ENCODE measurements around the gene CREB3L2. TPM values are rescaled to one million over a fixed set of nuclear protein-coding genes. Genes with fewer than 3 reads are reported as not detected.
A peak's percentile ranks its signal among the peaks of the same experiment; 100 is the strongest.

The CREB3L2 gene
- total RNA-seq, 1 experiment from 2014 or later, result 39.9 TPM

DNA sequence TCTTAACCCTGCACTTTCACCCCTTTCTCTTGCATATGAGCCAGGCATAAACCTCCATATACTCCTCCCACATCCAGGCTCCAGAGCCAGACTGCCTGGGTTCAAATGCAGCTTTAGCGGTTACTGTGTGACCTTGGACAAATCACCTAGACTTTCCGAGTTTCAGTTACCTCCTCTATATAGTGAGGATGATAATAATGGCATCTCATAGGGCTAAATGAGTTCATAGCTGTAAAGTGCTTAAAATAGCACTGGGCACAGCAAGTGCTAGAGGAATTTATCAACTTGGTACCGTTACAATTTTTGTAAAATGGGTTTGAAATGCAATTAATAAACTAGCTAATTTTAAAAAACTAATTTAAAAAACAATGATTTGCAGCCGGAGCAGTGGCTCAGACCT lies 101.7 kb downstream of the CREB3L2 start:
- peaks cover 11% of the 10 kb centered on the region for H3K36me3 Mint-ChIP-seq (ENCODE audit: insufficient read depth, unreplicated experiment)
- TF ChIP-seq, protein P1, sequence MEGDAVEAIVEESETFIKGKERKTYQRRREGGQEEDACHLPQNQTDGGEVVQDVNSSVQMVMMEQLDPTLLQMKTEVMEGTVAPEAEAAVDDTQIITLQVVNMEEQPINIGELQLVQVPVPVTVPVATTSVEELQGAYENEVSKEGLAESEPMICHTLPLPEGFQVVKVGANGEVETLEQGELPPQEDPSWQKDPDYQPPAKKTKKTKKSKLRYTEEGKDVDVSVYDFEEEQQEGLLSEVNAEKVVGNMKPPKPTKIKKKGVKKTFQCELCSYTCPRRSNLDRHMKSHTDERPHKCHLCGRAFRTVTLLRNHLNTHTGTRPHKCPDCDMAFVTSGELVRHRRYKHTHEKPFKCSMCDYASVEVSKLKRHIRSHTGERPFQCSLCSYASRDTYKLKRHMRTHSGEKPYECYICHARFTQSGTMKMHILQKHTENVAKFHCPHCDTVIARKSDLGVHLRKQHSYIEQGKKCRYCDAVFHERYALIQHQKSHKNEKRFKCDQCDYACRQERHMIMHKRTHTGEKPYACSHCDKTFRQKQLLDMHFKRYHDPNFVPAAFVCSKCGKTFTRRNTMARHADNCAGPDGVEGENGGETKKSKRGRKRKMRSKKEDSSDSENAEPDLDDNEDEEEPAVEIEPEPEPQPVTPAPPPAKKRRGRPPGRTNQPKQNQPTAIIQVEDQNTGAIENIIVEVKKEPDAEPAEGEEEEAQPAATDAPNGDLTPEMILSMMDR (IDR thresholded peaks at IDR 0.05; ENCODE audit: unreplicated experiment), result no peak
- no peak for DNase-seq
- H3K9me3 Mint-ChIP-seq (ENCODE audit: low read depth, unreplicated experiment), result no peaks in the 10 kb centered on the region
- intact Hi-C loops (cut with micrococcal nuclease; ENCODE audit: unreplicated experiment), result loop anchor here (10.0 kb wide), 1 partner anchor 965 kb away; no protein-coding TSS in a partner anchor
- peaks cover 8% of the 10 kb centered on the region for H3K4me1 Mint-ChIP-seq (ENCODE audit: low read depth, unreplicated experiment)
- H3K27me3 Mint-ChIP-seq (ENCODE audit: unreplicated experiment), result no peaks in the 10 kb centered on the region
- CTCF ChIA-PET, result no interaction called here
- no peak overlapping the region for H3K27ac Mint-ChIP-seq (ENCODE audit: unreplicated experiment)
- H3K4me3 Mint-ChIP-seq (ENCODE audit: low read depth, unreplicated experiment), result no peak overlapping the region
- no TSS peak for BruUV-seq (replicated peaks)

DNA sequence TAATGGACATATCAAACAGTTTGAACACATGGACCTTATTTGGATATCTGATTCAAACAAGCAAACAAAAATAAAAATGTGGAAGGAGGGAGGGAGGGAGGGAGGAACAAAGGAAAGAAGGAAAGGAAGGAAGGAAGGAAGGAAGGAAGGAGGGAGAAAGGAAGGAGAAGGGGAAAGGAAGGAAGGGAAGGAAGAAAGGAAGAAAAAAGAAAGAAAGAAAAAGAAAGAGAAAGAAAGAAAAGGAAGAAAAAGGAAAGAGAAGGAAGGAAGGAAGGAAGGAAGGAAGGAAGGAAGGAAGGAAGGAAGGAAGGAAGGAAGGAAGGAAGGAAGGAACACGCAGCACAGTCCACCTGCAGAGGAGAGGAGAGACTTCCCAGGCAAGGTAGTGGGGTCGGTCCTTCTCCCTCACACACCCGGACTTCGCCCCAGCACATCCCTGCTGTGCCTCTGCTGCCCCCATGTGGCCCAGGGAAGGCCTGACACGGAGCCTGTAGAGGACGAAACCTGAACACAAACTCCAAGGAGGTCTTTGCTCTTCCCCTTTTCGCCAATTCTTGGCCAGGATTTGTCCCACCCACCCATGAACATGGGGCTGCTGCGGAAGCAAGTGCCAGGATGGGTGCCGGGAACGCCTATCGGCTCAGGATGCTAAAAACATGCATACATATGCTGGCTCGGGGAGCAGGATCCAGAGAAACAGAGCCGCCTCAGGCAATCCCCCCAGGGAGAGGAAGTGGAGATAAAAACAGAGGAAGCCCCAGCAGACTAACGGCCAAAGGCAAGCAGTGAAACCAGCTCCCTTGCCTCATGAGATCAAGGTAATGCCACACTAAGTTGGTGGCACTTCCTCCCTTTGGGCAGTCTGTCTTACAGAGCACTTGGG lies 102.8 kb downstream of the CREB3L2 start:
- Mint-ChIP-seq H3K27ac (ENCODE audit: unreplicated experiment) (no peak overlapping the region), H3K4me3 (ENCODE audit: low read depth, unreplicated experiment) (no peak overlapping the region), H3K27me3 (ENCODE audit: unreplicated experiment) (no peaks in the 10 kb centered on the region), H3K36me3 (ENCODE audit: insufficient read depth, unreplicated experiment) (peaks cover 11% of the 10 kb centered on the region), H3K9me3 (ENCODE audit: low read depth, unreplicated experiment) (no peaks in the 10 kb centered on the region), H3K4me1 (ENCODE audit: low read depth, unreplicated experiment) (peaks cover 8% of the 10 kb centered on the region)
- DNase-seq, result peak; percentile 86
- TF ChIP-seq, protein P1 (IDR thresholded peaks at IDR 0.05; ENCODE audit: unreplicated experiment), result peak; percentile 83
- CTCF ChIA-PET, result no interaction called here
- intact Hi-C loops (cut with micrococcal nuclease; ENCODE audit: unreplicated experiment), result loop anchor here (1.0 kb wide), 2 partner anchors 243 to 293 kb away; no protein-coding TSS in a partner anchor
- no TSS peak for BruUV-seq (replicated peaks)

DNA sequence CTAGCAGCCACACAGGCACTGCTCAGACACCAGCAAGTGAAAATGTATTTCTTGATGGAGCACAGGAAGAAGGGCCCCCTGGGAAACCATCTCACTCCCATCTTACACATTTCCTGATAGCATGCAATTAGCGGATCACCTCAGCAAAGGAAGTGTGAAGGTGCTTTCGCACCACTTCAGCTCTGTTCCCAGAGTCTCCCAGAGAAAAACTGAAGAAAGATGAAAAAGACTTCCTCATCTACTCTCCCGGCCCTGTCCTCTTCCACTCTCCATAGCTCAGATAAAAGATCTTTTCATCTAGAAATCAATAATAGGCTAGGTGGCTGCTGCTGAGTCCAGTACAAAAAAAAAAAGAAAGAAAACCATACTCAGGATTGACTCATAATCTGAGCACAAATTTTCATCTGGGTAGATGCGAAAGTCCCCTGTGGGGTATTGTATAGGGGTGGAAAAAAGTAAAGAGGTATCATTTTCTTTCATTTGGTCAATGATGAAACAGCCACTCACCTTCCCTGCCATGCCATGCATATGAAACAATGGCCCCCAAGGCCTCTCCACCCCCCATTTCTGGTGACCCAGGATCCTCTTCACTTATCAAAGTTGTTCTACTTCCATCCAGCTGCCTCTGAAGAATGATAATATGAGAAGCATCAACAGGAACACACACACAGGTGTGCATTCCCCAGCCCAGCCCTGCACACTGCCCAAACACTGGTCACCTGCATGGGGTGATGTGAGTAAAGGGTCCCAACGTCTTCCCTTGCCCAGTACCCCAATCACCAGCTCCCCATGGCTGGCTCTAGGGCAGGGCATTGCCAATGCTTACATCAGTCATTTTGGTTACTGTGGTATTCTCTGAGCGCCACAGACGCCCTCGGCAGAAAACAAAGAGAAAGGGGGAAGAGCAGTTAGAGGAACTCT lies 106.3 kb downstream of the CREB3L2 start:
- H3K27ac Mint-ChIP-seq (ENCODE audit: unreplicated experiment), result no peak overlapping the region
- no TSS peak for BruUV-seq (replicated peaks)
- CTCF ChIA-PET, result interaction anchor here (0.6 to 1.3 kb wide), 3 partner anchors 241 to 828 kb away, joined by 3 to 4 read pairs (median 3); no protein-coding TSS in a partner anchor

More for the DNA sequence above, 106.3 kb downstream of the CREB3L2 start:
- peaks cover 16% of the 10 kb centered on the region for H3K4me1 Mint-ChIP-seq (ENCODE audit: low read depth, unreplicated experiment)
- no peaks in the 10 kb centered on the region for H3K9me3 Mint-ChIP-seq (ENCODE audit: low read depth, unreplicated experiment)
- H3K4me3 Mint-ChIP-seq (ENCODE audit: low read depth, unreplicated experiment), result no peak overlapping the region
- DNase-seq, result no peak
- H3K36me3 Mint-ChIP-seq (ENCODE audit: insufficient read depth, unreplicated experiment), result peaks cover 11% of the 10 kb centered on the region
- TF ChIP-seq, protein P1 (IDR thresholded peaks at IDR 0.05; ENCODE audit: unreplicated experiment), result no peak
- no peaks in the 10 kb centered on the region for H3K27me3 Mint-ChIP-seq (ENCODE audit: unreplicated experiment)
- intact Hi-C loops (cut with micrococcal nuclease; ENCODE audit: unreplicated experiment), result no loop called here
